Cardiac septum (tissue), 1 donor: Measurements from ENCODE around the gene KLHL18. TPM values are rescaled to one million over a fixed set of nuclear protein-coding genes. Genes with fewer than 3 reads are reported as not detected.
"Not testable (repeated sequence)": the region's sequence is repeated elsewhere in the genome, so short reads cannot be mapped to it uniquely, and the experiment has no call there.

ENCODE experiments used
- DNase-seq: peaks from one replicate; pipeline ENCODE4 v3.0.0-alpha.2; 2020; ENCODE audit warnings: low spot score
- intact Hi-C: fragments of 100-400 bp; cut with DNase I; formaldehyde crosslinking; loops from one replicate; pipeline ENCODE4 v1.14.0; 2022
- total RNA-seq: library from RNA; stranded (reverse); fragmentation: NEBNext Ultra II Directional; extraction: Animal tissue kit (Norgen Biotek cat#: 25700); gene quantifications from one replicate; pipeline ENCODE4 v1.2.1, GENCODE V29; 2021
- donor health status: DM: no; HTN: no; CAD: no.

The KLHL18 gene
- total RNA-seq, 1 donor from 2014 or later, result 47.6 TPM

GRCh38 chr3:47344971-47345370 is 62.2 kb downstream of the KLHL18 start:
- intact Hi-C loops, result no loop called here

GRCh38 chr3:47347217-47347801 is 64.6 kb downstream of the KLHL18 start:
- intact Hi-C loops, result no loop called here
- no peak for DNase-seq

More at GRCh38 chr3:47344971-47345370, 62.2 kb downstream of the KLHL18 start:
- DNase-seq, result no peak

GRCh38 chr3:47348411-47349154 is 65.8 kb downstream of the KLHL18 start:
- DNase-seq, result no peak
- intact Hi-C loops, result no loop called here

GRCh38 chr3:47355010-47355409 is 72.3 kb downstream of the KLHL18 start:
- intact Hi-C loops, result no loop called here
- peak; percentile 43 for DNase-seq

- DNase-seq, result peak; percentile 70
- intact Hi-C loops, result no loop called here
Measured at GRCh38 chr3:47356201-47356600, 73.5 kb downstream of the KLHL18 start.

GRCh38 chr3:47359323-47359722 is 76.6 kb downstream of the KLHL18 start:
- intact Hi-C loops, result no loop called here
- DNase-seq, result peak; percentile 54

GRCh38 chr3:47360110-47360517 is 77.4 kb downstream of the KLHL18 start:
- DNase-seq, intact Hi-C loops: not testable (repeated sequence)

GRCh38 chr3:47362701-47363100 is 80.0 kb downstream of the KLHL18 start:
- DNase-seq, result peak; percentile 73
- intact Hi-C loops, result no loop called here

GRCh38 chr3:47365213-47366153 is 82.7 kb downstream of the KLHL18 start:
- no peak for DNase-seq
- intact Hi-C loops, result loop anchor here (5.0 kb wide), 1 partner anchor 38 kb away; no protein-coding TSS in a partner anchor

GRCh38 chr3:47366833-47367232 is 84.1 kb downstream of the KLHL18 start:
- intact Hi-C loops, result loop anchor here (5.0 kb wide), 1 partner anchor 40 kb away; no protein-coding TSS in a partner anchor
- no peak for DNase-seq

- no peak for DNase-seq
Measured at GRCh38 chr3:47367631-47368030, 84.9 kb downstream of the KLHL18 start.

GRCh38 chr3:47370020-47370419 is 87.3 kb downstream of the KLHL18 start:
- intact Hi-C loops, result loop anchor here (5.0 kb wide), 1 partner anchor 118 kb away; no protein-coding TSS in a partner anchor
- not testable (repeated sequence) for DNase-seq

More at GRCh38 chr3:47367631-47368030, 84.9 kb downstream of the KLHL18 start:
- intact Hi-C loops, result loop anchor here (5.0 kb wide), 1 partner anchor 40 kb away; no protein-coding TSS in a partner anchor

- intact Hi-C loops, result loop anchor here (5.0 kb wide), 1 partner anchor 119 kb away; no protein-coding TSS in a partner anchor
- DNase-seq, result no peak
Measured at GRCh38 chr3:47370887-47371697, 88.3 kb downstream of the KLHL18 start.

- DNase-seq, result no peak
- intact Hi-C loops, result loop anchor here (5.0 kb wide), 1 partner anchor 122 kb away; no protein-coding TSS in a partner anchor
Measured at GRCh38 chr3:47374587-47374986, 91.8 kb downstream of the KLHL18 start.

GRCh38 chr3:47376393-47376792 is 93.6 kb downstream of the KLHL18 start:
- DNase-seq, result no peak
- intact Hi-C loops, result no loop called here

- no peak for DNase-seq
- intact Hi-C loops, result no loop called here
Measured at GRCh38 chr3:47377186-47377585, 94.4 kb downstream of the KLHL18 start.

GRCh38 chr3:47378869-47379268 is 96.1 kb downstream of the KLHL18 start:
- intact Hi-C loops, result no loop called here
- no peak for DNase-seq

- intact Hi-C loops, result no loop called here
- no peak for DNase-seq
Measured at GRCh38 chr3:47379411-47379899, 96.7 kb downstream of the KLHL18 start.
